ENCODE data around the gene NBAS.

The NBAS gene

GRCh38 chr2:15141211-15141610 lies 419.9 kb downstream of the NBAS start:
- H3K9me3 ChIP-seq (ENCODE audit: low read length), result no peaks in the 10 kb centered on the region
- TF ChIP-seq CTCF (IDR thresholded peaks at IDR 0.05; ENCODE audit: low read length) (no peak), EZH2 (IDR thresholded peaks at IDR 0.05; ENCODE audit: borderline replicate concordance, low read length) (no peak)
- no peak overlapping the region for H3K4me2 ChIP-seq (ENCODE audit: low read length)
- H3K79me2 ChIP-seq (ENCODE audit: insufficient read depth, low read length), result no peaks in the 10 kb centered on the region
- H3K4me1 ChIP-seq (ENCODE audit: insufficient read depth, low read length, severe bottlenecking), result peaks cover 17% of the 10 kb centered on the region
- H3K9ac ChIP-seq (ENCODE audit: low read length), result no peak overlapping the region
- no peaks in the 10 kb centered on the region for H4K20me1 ChIP-seq (ENCODE audit: insufficient read depth, low read length)
- no peaks in the 10 kb centered on the region; the same call in 1 of the 2 replicates for H3K36me3 ChIP-seq (ENCODE audit: insufficient read depth, low read length)
- no peaks in the 10 kb centered on the region for H3K27me3 ChIP-seq (ENCODE audit: insufficient read depth, low read length)
- H3F3A ChIP-seq (ENCODE audit: insufficient read depth, low read length), result no peaks in the 10 kb centered on the region
- no peaks in the 10 kb centered on the region for H3K9me2 ChIP-seq (ENCODE audit: low read depth, low read length)
- H2AFZ ChIP-seq (ENCODE audit: low read length), result no peak overlapping the region; the same call in 1 of the 2 replicates
- no peak overlapping the region for H3K4me3 ChIP-seq (ENCODE audit: low read depth, low read length, poor library complexity, severe bottlenecking)
- H3K27ac ChIP-seq (ENCODE audit: low read depth, low read length, poor library complexity, severe bottlenecking), result no peak overlapping the region

- H4K20me1 ChIP-seq (ENCODE audit: insufficient read depth, low read length), result no peaks in the 10 kb centered on the region
- no peaks in the 10 kb centered on the region for H3K9me2 ChIP-seq (ENCODE audit: low read depth, low read length)
- no peaks in the 10 kb centered on the region for H3K27me3 ChIP-seq (ENCODE audit: insufficient read depth, low read length)
- no peak overlapping the region for H3K9ac ChIP-seq (ENCODE audit: low read length)
- H3K4me2 ChIP-seq (ENCODE audit: low read length), result no peak overlapping the region
- no peak overlapping the region for H2AFZ ChIP-seq (ENCODE audit: low read length)
- no peaks in the 10 kb centered on the region; the same call in 1 of the 2 replicates for H3K36me3 ChIP-seq (ENCODE audit: insufficient read depth, low read length)
- H3K79me2 ChIP-seq (ENCODE audit: insufficient read depth, low read length), result no peaks in the 10 kb centered on the region
- no peaks in the 10 kb centered on the region for H3K9me3 ChIP-seq (ENCODE audit: low read length)
- H3K27ac ChIP-seq (ENCODE audit: low read depth, low read length, poor library complexity, severe bottlenecking), result no peak overlapping the region
- H3F3A ChIP-seq (ENCODE audit: insufficient read depth, low read length), result no peaks in the 10 kb centered on the region
- H3K4me1 ChIP-seq (ENCODE audit: insufficient read depth, low read length, severe bottlenecking), result peaks cover 4% of the 10 kb centered on the region
- H3K4me3 ChIP-seq (ENCODE audit: low read depth, low read length, poor library complexity, severe bottlenecking), result no peak overlapping the region
- TF ChIP-seq CTCF (IDR thresholded peaks at IDR 0.05; ENCODE audit: low read length) (no peak), EZH2 (IDR thresholded peaks at IDR 0.05; ENCODE audit: borderline replicate concordance, low read length) (no peak)
Observed at GRCh38 chr2:15136639-15137038, 424.5 kb downstream of the NBAS start.

- Histone ChIP-seq H4K20me1 (ENCODE audit: insufficient read depth, low read length) (no peaks in the 10 kb centered on the region), H3K4me2 (ENCODE audit: low read length) (no peak overlapping the region), H3K36me3 (ENCODE audit: insufficient read depth, low read length) (no peaks in the 10 kb centered on the region), H3K4me3 (ENCODE audit: low read depth, low read length, poor library complexity, severe bottlenecking) (no peak overlapping the region), H3K9ac (ENCODE audit: low read length) (no peak overlapping the region), H3K27ac (ENCODE audit: low read depth, low read length, poor library complexity, severe bottlenecking) (no peak overlapping the region), H3F3A (ENCODE audit: insufficient read depth, low read length) (no peaks in the 10 kb centered on the region), H3K27me3 (ENCODE audit: insufficient read depth, low read length) (no peaks in the 10 kb centered on the region), H2AFZ (ENCODE audit: low read length) (no peak overlapping the region), H3K9me3 (ENCODE audit: low read length) (no peaks in the 10 kb centered on the region), H3K9me2 (ENCODE audit: low read depth, low read length) (no peaks in the 10 kb centered on the region), H3K4me1 (ENCODE audit: insufficient read depth, low read length, severe bottlenecking) (no peaks in the 10 kb centered on the region), H3K79me2 (ENCODE audit: insufficient read depth, low read length) (no peaks in the 10 kb centered on the region)
- TF ChIP-seq CTCF (IDR thresholded peaks at IDR 0.05; ENCODE audit: low read length) (no peak), EZH2 (IDR thresholded peaks at IDR 0.05; ENCODE audit: borderline replicate concordance, low read length) (no peak)
Observed at GRCh38 chr2:15134957-15135356, 426.2 kb downstream of the NBAS start.

All from OCI-LY1 (cell line).